ENCODE data around the gene MTHFD1L.

DNA sequence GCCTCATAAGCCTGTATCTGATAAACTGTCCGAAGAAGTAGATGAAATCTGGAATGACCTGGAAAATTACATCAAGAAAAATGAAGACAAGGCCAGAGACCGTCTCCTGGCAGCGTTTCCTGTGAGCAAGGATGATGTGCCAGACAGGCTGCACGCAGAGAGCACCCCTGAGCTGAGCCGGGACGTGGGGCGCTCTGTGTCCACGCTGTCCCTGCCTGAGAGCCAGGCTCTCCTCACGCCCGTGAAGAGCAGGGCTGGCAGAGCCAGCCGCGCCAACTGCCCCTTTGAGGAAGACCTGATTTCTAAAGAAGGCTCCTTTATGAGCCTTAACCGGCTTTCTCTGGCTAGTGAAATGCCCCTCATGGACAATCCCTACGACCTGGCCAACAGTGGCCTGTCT lies 33.9 kb upstream of the MTHFD1L start:
- TF ChIP-seq, protein P1, sequence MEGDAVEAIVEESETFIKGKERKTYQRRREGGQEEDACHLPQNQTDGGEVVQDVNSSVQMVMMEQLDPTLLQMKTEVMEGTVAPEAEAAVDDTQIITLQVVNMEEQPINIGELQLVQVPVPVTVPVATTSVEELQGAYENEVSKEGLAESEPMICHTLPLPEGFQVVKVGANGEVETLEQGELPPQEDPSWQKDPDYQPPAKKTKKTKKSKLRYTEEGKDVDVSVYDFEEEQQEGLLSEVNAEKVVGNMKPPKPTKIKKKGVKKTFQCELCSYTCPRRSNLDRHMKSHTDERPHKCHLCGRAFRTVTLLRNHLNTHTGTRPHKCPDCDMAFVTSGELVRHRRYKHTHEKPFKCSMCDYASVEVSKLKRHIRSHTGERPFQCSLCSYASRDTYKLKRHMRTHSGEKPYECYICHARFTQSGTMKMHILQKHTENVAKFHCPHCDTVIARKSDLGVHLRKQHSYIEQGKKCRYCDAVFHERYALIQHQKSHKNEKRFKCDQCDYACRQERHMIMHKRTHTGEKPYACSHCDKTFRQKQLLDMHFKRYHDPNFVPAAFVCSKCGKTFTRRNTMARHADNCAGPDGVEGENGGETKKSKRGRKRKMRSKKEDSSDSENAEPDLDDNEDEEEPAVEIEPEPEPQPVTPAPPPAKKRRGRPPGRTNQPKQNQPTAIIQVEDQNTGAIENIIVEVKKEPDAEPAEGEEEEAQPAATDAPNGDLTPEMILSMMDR (IDR thresholded peaks at IDR 0.05) = no peak
- TF ChIP-seq EZH2 (IDR thresholded peaks at IDR 0.05) = no peak
